GM23338 (cell line): ENCODE results near the gene DAD1. TPM values are rescaled to one million over a fixed set of nuclear protein-coding genes. Genes with fewer than 3 reads are reported as not detected.

ENCODE experiments used
- ATAC-seq: fragments of 200-7000 bp; cut with Tn5 transposase; 3 replicates; pipeline ENCODE4 v1.9.1; 2020
- DNase-seq: peaks from one replicate; pipeline ENCODE4 v3.0.0-alpha.2; 2015; ENCODE audit warnings: low spot score
- H2AFZ ChIP-seq: fragments of 200-600 bp; sonication (generic); 2 replicates; pipeline ENCODE4 v1.8.0; 2016; ENCODE audit warnings: antibody characterized with exemption, mild to moderate bottlenecking, moderate library complexity
- H3F3A ChIP-seq: fragments of 200-600 bp; sonication (generic); replicated peaks from 2 replicates; pipeline ENCODE4 v1.8.0; 2017; ENCODE audit warnings: antibody characterized with exemption, mixed run types, low read depth
- H3K27ac ChIP-seq: fragments of 200-600 bp; sonication (generic); 2 replicates; pipeline ENCODE4 v1.6.1; 2016; ENCODE audit warnings: low read depth
- H3K27me3 ChIP-seq: fragments of 200-600 bp; sonication (generic); 2 replicates; pipeline ENCODE4 v1.8.0; 2016; ENCODE audit warnings: mild to moderate bottlenecking, mixed run types, moderate library complexity; ENCODE audit not compliant: insufficient read depth
- H3K36me3 ChIP-seq: fragments of 200-600 bp; sonication (generic); 2 replicates; pipeline ENCODE4 v1.8.0; 2016; ENCODE audit warnings: mild to moderate bottlenecking; ENCODE audit not compliant: insufficient read depth
- H3K4me1 ChIP-seq: fragments of 200-600 bp; sonication (generic); 2 replicates; pipeline ENCODE4 v1.8.0; 2016; ENCODE audit warnings: mild to moderate bottlenecking, moderate library complexity; ENCODE audit not compliant: insufficient read depth
- H3K4me2 ChIP-seq: fragments of 200-600 bp; sonication (generic); 2 replicates; pipeline ENCODE4 v1.7.1; 2017; ENCODE audit warnings: mixed run types
- H3K4me3 ChIP-seq: fragments of 200-600 bp; sonication (generic); 2 replicates; pipeline ENCODE4 v1.6.1; 2016; ENCODE audit warnings: mixed run types
- H3K79me2 ChIP-seq: fragments of 200-600 bp; sonication (generic); replicated peaks from 2 replicates; pipeline ENCODE4 v1.8.0; 2017; ENCODE audit warnings: mild to moderate bottlenecking; ENCODE audit not compliant: insufficient read depth
- H3K9me2 ChIP-seq: fragments of 200-600 bp; sonication (generic); 2 replicates; pipeline ENCODE4 v1.8.0; 2017; ENCODE audit not compliant: insufficient read depth
- H4K20me1 ChIP-seq: fragments of 200-600 bp; sonication (generic); replicated peaks from 2 replicates; pipeline ENCODE4 v1.8.0; 2017; ENCODE audit warnings: mild to moderate bottlenecking; ENCODE audit not compliant: insufficient read depth
- H3K27ac Mint-ChIP-seq: 2 replicates; pipeline ENCODE4 v1.8.0; 2020; ENCODE audit warnings: inconsistent platforms, mild to moderate bottlenecking, moderate library complexity, mixed read lengths
- H3K27me3 Mint-ChIP-seq: 3 replicates; pipeline ENCODE4 v1.8.0; 2022; ENCODE audit warnings: low read depth, mild to moderate bottlenecking, moderate library complexity, mixed read lengths, inconsistent platforms; ENCODE audit not compliant: insufficient read depth, poor library complexity
- H3K36me3 Mint-ChIP-seq: 3 replicates; pipeline ENCODE4 v1.8.0; 2021; ENCODE audit warnings: low read depth, mild to moderate bottlenecking, inconsistent platforms, moderate library complexity, mixed read lengths
- H3K4me1 Mint-ChIP-seq: 3 replicates; pipeline ENCODE4 v1.8.0; 2020; ENCODE audit warnings: mild to moderate bottlenecking, inconsistent platforms, mixed read lengths
- H3K4me3 Mint-ChIP-seq: 3 replicates; pipeline ENCODE4 v1.8.0; 2021; ENCODE audit warnings: moderate library complexity, mild to moderate bottlenecking, inconsistent platforms, mixed read lengths
- H3K9me3 Mint-ChIP-seq: 3 replicates; pipeline ENCODE4 v1.8.0; 2020; ENCODE audit warnings: moderate library complexity, mild to moderate bottlenecking, inconsistent platforms, mixed read lengths
- CREB1 ChIP-seq: fragments of 250-450 bp; sonication (Bioruptor Pico); IDR thresholded peaks from 2 replicates; pipeline ENCODE4 v1.5.0; 2020; ENCODE audit warnings: low read depth, mild to moderate bottlenecking, moderate library complexity
- EZH2 ChIP-seq: fragments of 200-600 bp; sonication (generic); IDR thresholded peaks from one replicate; pipeline ENCODE4 v1.8.0; 2017; ENCODE audit warnings: antibody characterized with exemption, mild to moderate bottlenecking, low read depth; ENCODE audit not compliant: unreplicated experiment
- EZH2phosphoT487 ChIP-seq: fragments of 200-600 bp; sonication (generic); IDR thresholded peaks from one replicate; pipeline ENCODE4 v1.8.1; 2018; ENCODE audit warnings: antibody characterized with exemption; ENCODE audit not compliant: unreplicated experiment
- JUNB ChIP-seq: IDR thresholded peaks from one replicate; pipeline ENCODE4 v1.6.1; 2016; ENCODE audit warnings: antibody characterized with exemption; ENCODE audit not compliant: unreplicated experiment
- NANOG ChIP-seq: IDR thresholded peaks from 2 replicates; pipeline ENCODE4 v1.6.1; 2016; ENCODE audit warnings: antibody characterized with exemption, borderline replicate concordance
- POLR2AphosphoS5 ChIP-seq: IDR thresholded peaks from 2 replicates; pipeline ENCODE4 v1.6.1; 2016; ENCODE audit warnings: antibody characterized with exemption, low read depth
- STAT1 ChIP-seq: IDR thresholded peaks from one replicate; pipeline ENCODE4 v1.6.1; 2016; ENCODE audit warnings: antibody characterized with exemption; ENCODE audit not compliant: unreplicated experiment
- ZNF114 ChIP-seq: fragments of 250-450 bp; sonication (Bioruptor Pico); IDR thresholded peaks from 2 replicates; pipeline ENCODE4 v1.5.0; 2020; ENCODE audit warnings: mild to moderate bottlenecking, moderate library complexity
- ZNF331 ChIP-seq: fragments of 250-450 bp; sonication (Bioruptor Pico); IDR thresholded peaks from 2 replicates; pipeline ENCODE4 v1.5.0; 2020; ENCODE audit warnings: low read depth, mild to moderate bottlenecking, moderate library complexity
- polyA plus RNA-seq: library from polyadenylated mRNA; unstranded; fragments of >200 nt; fragmentation: Nextera tagmentation; extraction: Ambion mirVana; gene quantifications from 2 replicates; pipeline ENCODE4 v1.2.1, GENCODE V29; 2016
- total RNA-seq: library from RNA; depleted of rRNA; stranded (reverse); fragments of >200 nt; shearing (Covaris generic); gene quantifications from 2 replicates; pipeline ENCODE4 v1.2.3, GENCODE V29; 2014
- TF ChIP-seq, protein P1 (sequence below): IDR thresholded peaks from one replicate; pipeline ENCODE4 v1.6.1; 2018; ENCODE audit warnings: antibody characterized with exemption; ENCODE audit not compliant: unreplicated experiment
- TF ChIP-seq, protein P2 (sequence below), 2 experiments: fragments of 200-600 bp in 1 of 2; sonication (generic) in 1 of 2; conservative IDR thresholded peaks; 2 replicates each; pipeline versions ENCODE4 v1.5.1 to v1.6.1; 2016 to 2017; ENCODE audit warnings: antibody characterized with exemption in 2 of 2, low read depth in 2 of 2, mild to moderate bottlenecking in 2 of 2, moderate library complexity in 1 of 2
- TF ChIP-seq, protein P3 (sequence below): IDR thresholded peaks from 2 replicates; pipeline ENCODE4 v1.6.1; 2016; ENCODE audit warnings: antibody characterized with exemption
- TF ChIP-seq, protein P4 (sequence below): fragments of 250-450 bp; sonication (Bioruptor Pico); IDR thresholded peaks from 2 replicates; pipeline ENCODE4 v1.5.0; 2020; ENCODE audit warnings: mild to moderate bottlenecking, moderate library complexity

The DAD1 gene
- total and polyA plus RNA-seq, 2 experiments from 2014 or later: 180 to 252 TPM

DNA sequence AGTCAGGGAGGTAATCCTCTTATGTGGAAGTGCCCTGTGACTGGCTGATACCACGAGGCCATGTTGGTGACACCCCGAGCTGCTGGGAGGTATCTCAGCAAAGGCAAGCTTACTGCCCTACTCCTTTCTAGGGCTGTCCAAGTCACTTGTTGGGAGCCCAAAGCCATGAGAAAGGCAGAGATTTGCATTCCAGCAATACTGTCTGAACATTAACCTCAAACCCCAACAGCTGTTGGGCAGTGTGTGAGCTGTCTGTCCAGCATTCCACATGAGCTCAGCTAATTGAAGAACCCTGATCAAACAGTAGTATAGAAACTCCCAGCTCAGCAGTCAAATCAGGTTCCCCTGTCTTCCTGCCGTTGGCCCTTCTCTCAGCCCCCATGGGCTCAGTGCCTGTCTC, 18.3 kb upstream of the DAD1 start:
- no peaks in the 10 kb centered on the region for H3K79me2 ChIP-seq
- H3K9me3 Mint-ChIP-seq: no peaks in the 10 kb centered on the region
- H3K36me3 ChIP-seq: peaks cover 61% of the 10 kb centered on the region
- no peak overlapping the region for H2AFZ ChIP-seq
- TF ChIP-seq NANOG (no peak), POLR2AphosphoS5 (no peak), ZNF114 (CRISPR knock-in tag) (no peak), CREB1 (CRISPR knock-in tag) (no peak), EZH2 (no peak), JUNB (no peak), ZNF331 (CRISPR knock-in tag) (no peak), STAT1 (no peak), EZH2phosphoT487 (no peak)
- TF ChIP-seq, protein P1, sequence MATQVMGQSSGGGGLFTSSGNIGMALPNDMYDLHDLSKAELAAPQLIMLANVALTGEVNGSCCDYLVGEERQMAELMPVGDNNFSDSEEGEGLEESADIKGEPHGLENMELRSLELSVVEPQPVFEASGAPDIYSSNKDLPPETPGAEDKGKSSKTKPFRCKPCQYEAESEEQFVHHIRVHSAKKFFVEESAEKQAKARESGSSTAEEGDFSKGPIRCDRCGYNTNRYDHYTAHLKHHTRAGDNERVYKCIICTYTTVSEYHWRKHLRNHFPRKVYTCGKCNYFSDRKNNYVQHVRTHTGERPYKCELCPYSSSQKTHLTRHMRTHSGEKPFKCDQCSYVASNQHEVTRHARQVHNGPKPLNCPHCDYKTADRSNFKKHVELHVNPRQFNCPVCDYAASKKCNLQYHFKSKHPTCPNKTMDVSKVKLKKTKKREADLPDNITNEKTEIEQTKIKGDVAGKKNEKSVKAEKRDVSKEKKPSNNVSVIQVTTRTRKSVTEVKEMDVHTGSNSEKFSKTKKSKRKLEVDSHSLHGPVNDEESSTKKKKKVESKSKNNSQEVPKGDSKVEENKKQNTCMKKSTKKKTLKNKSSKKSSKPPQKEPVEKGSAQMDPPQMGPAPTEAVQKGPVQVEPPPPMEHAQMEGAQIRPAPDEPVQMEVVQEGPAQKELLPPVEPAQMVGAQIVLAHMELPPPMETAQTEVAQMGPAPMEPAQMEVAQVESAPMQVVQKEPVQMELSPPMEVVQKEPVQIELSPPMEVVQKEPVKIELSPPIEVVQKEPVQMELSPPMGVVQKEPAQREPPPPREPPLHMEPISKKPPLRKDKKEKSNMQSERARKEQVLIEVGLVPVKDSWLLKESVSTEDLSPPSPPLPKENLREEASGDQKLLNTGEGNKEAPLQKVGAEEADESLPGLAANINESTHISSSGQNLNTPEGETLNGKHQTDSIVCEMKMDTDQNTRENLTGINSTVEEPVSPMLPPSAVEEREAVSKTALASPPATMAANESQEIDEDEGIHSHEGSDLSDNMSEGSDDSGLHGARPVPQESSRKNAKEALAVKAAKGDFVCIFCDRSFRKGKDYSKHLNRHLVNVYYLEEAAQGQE: no peak
- TF ChIP-seq, protein P2, sequence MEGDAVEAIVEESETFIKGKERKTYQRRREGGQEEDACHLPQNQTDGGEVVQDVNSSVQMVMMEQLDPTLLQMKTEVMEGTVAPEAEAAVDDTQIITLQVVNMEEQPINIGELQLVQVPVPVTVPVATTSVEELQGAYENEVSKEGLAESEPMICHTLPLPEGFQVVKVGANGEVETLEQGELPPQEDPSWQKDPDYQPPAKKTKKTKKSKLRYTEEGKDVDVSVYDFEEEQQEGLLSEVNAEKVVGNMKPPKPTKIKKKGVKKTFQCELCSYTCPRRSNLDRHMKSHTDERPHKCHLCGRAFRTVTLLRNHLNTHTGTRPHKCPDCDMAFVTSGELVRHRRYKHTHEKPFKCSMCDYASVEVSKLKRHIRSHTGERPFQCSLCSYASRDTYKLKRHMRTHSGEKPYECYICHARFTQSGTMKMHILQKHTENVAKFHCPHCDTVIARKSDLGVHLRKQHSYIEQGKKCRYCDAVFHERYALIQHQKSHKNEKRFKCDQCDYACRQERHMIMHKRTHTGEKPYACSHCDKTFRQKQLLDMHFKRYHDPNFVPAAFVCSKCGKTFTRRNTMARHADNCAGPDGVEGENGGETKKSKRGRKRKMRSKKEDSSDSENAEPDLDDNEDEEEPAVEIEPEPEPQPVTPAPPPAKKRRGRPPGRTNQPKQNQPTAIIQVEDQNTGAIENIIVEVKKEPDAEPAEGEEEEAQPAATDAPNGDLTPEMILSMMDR (conservative IDR thresholded peaks at IDR 0.05; ENCODE audit: low read depth in 2 of 2): no peak
- TF ChIP-seq, protein P3, sequence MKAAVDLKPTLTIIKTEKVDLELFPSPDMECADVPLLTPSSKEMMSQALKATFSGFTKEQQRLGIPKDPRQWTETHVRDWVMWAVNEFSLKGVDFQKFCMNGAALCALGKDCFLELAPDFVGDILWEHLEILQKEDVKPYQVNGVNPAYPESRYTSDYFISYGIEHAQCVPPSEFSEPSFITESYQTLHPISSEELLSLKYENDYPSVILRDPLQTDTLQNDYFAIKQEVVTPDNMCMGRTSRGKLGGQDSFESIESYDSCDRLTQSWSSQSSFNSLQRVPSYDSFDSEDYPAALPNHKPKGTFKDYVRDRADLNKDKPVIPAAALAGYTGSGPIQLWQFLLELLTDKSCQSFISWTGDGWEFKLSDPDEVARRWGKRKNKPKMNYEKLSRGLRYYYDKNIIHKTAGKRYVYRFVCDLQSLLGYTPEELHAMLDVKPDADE: no peak
- TF ChIP-seq, protein P4, sequence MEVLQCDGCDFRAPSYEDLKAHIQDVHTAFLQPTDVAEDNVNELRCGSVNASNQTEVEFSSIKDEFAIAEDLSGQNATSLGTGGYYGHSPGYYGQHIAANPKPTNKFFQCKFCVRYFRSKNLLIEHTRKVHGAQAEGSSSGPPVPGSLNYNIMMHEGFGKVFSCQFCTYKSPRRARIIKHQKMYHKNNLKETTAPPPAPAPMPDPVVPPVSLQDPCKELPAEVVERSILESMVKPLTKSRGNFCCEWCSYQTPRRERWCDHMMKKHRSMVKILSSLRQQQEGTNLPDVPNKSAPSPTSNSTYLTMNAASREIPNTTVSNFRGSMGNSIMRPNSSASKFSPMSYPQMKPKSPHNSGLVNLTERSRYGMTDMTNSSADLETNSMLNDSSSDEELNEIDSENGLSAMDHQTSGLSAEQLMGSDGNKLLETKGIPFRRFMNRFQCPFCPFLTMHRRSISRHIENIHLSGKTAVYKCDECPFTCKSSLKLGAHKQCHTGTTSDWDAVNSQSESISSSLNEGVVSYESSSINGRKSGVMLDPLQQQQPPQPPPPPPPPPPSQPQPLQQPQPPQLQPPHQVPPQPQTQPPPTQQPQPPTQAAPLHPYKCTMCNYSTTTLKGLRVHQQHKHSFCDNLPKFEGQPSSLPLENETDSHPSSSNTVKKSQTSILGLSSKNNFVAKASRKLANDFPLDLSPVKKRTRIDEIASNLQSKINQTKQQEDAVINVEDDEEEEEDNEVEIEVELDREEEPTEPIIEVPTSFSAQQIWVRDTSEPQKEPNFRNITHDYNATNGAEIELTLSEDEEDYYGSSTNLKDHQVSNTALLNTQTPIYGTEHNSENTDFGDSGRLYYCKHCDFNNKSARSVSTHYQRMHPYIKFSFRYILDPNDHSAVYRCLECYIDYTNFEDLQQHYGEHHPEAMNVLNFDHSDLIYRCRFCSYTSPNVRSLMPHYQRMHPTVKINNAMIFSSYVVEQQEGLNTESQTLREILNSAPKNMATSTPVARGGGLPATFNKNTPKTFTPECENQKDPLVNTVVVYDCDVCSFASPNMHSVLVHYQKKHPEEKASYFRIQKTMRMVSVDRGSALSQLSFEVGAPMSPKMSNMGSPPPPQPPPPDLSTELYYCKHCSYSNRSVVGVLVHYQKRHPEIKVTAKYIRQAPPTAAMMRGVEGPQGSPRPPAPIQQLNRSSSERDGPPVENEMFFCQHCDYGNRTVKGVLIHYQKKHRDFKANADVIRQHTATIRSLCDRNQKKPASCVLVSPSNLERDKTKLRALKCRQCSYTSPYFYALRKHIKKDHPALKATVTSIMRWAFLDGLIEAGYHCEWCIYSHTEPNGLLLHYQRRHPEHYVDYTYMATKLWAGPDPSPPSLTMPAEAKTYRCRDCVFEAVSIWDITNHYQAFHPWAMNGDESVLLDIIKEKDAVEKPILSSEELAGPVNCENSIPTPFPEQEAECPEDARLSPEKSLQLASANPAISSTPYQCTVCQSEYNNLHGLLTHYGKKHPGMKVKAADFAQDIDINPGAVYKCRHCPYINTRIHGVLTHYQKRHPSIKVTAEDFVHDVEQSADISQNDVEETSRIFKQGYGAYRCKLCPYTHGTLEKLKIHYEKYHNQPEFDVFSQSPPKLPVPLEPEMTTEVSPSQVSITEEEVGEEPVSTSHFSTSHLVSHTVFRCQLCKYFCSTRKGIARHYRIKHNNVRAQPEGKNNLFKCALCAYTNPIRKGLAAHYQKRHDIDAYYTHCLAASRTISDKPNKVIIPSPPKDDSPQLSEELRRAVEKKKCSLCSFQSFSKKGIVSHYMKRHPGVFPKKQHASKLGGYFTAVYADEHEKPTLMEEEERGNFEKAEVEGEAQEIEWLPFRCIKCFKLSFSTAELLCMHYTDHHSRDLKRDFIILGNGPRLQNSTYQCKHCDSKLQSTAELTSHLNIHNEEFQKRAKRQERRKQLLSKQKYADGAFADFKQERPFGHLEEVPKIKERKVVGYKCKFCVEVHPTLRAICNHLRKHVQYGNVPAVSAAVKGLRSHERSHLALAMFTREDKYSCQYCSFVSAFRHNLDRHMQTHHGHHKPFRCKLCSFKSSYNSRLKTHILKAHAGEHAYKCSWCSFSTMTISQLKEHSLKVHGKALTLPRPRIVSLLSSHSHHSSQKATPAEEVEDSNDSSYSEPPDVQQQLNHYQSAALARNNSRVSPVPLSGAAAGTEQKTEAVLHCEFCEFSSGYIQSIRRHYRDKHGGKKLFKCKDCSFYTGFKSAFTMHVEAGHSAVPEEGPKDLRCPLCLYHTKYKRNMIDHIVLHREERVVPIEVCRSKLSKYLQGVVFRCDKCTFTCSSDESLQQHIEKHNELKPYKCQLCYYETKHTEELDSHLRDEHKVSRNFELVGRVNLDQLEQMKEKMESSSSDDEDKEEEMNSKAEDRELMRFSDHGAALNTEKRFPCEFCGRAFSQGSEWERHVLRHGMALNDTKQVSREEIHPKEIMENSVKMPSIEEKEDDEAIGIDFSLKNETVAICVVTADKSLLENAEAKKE: no peak
- H3K27me3 Mint-ChIP-seq: peaks cover 8% of the 10 kb centered on the region
- no peak overlapping the region for H3K27ac ChIP-seq
- DNase-seq: no peak
- peaks cover 90% of the 10 kb centered on the region for H3K36me3 Mint-ChIP-seq
- H3K4me3 ChIP-seq: no peak overlapping the region
- no peak overlapping the region for H3K4me3 Mint-ChIP-seq
- H3F3A ChIP-seq: no peaks in the 10 kb centered on the region
- H3K9me2 ChIP-seq: no peaks in the 10 kb centered on the region
- no peak overlapping the region; the same call in 1 of the 2 replicates for H3K27ac Mint-ChIP-seq
- ATAC-seq: no peak
- no peaks in the 10 kb centered on the region for H3K4me1 ChIP-seq
- no peaks in the 10 kb centered on the region for H3K27me3 ChIP-seq
- no peak overlapping the region for H3K4me2 ChIP-seq
- no peaks in the 10 kb centered on the region for H3K4me1 Mint-ChIP-seq
- H4K20me1 ChIP-seq: no peaks in the 10 kb centered on the region; the same call in 1 of the 2 replicates
